HG03442 (cell line): Measurements from ENCODE around the gene LTBP2.
"Not testable (repeated sequence)": the region's sequence is repeated elsewhere in the genome, so short reads cannot be mapped to it uniquely, and the experiment has no call there.

ENCODE experiments used
- ATAC-seq: cut with Tn5 transposase; IDR thresholded peaks from one replicate; pipeline ENCODE4 v1.9.1; 2021; ENCODE audit warnings: mild to moderate bottlenecking, moderate library complexity; ENCODE audit not compliant: unreplicated experiment

Gene LTBP2

DNA sequence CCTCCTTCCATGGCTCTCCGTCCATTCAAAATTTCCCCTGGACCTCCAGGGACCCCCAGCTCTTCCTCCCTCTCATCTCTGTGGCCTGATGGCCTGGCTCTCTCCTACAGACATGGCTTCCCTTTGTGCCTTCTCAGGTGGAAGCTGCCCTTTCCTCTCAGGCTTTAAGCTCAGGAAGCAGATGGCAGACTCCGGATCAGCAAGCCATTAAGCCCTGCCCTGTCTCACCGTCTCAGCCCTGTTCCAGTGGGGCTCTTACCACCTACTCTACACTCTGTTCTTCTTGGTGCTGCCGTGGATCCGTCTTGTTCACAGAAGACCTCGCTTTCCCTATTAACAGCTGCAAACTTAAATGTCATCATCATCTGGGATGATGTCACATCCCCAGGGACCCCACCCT lies 152.1 kb downstream of the LTBP2 start:
- ATAC-seq, result no peak

DNA sequence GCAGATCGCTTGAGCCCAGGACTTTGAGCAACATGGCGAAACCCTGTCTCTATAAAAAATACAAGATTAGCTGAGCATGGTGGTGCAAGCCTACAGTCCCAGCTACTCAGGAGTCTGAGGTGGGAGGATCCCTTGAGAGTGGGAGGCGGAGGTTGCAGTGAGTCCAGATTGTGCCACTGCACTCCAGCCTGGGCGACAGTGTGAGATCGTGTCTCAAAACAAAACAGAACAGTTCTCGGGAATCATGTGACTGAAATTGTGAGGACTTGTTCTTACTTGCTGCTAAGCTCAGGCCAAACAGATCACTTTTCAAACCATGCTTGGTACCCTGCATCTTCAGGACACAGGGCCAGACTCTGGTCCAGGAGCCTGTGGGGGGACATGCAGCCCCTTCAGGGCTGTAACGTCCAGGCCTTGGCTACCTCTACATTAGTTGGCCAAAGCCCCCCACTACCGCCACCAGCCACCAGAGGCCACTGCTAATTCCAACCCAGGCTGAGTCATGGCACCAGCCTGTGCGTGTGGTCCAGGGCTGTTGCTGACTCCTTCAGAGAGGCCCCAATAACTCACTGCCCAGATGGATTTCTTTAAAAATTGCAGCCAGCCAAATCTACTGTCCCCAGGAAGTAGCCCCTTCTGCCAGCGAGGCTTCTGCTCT lies 152.6 kb downstream of the LTBP2 start:
- no peak for ATAC-seq

DNA sequence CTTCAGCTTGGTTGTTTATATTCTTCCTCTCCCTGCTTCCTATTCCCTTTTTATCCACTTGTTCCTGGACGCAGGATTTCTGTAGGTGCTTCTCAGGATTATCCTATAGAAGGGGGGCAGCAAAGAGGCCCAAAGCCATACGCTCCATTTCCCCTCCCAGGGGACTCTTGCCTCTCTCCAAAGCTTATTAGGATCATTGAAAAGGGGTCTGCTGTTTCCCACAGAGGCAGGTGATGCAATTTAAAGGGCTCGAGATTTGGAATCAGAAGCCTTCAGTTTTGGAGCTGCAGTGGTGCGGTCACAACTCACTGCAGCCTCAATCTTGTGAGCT lies 154.5 kb downstream of the LTBP2 start:
- ATAC-seq, result no peak

DNA sequence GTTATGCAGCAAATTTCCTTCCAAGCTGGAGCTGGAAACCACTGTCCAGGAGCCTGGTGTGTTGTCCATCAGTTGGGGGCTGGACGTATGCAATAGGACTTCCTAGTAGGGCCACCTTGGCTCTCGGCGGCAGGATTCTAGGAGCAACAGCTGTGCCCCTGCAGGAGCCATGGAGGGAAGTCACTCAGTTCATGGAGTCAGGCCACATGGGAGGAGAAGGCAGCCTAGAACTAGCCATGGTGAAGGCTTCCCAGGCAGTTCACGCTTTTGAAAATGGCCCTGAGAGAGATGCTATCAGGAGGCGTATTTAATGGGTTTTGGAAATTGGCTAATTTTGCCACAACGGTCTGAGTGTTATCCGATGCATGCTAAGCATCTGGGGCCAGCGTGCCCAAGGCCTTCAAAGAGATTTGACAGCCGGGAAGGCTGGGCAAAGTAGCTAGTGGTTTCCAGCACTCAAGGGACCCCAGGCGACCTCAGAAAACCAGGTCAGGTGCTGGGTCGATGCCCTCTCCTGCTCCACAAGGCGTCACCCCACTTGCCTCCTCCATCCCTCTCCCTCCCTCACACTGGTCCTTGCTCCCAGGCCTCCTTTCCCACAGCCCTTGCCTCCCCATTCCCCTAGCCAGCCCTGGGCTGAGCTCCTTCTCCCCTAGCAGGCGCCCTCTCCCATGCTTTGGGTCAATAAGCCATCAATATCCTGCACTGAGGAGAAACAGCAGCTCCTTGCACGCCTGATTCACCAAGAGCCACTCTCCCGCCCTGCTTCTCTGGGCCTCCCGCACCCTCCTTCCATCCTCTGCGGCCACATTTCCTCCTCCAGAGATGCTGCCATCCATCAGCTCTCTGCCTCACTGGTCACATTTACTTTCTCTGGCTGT lies 155.1 kb downstream of the LTBP2 start:
- no peak for ATAC-seq

DNA sequence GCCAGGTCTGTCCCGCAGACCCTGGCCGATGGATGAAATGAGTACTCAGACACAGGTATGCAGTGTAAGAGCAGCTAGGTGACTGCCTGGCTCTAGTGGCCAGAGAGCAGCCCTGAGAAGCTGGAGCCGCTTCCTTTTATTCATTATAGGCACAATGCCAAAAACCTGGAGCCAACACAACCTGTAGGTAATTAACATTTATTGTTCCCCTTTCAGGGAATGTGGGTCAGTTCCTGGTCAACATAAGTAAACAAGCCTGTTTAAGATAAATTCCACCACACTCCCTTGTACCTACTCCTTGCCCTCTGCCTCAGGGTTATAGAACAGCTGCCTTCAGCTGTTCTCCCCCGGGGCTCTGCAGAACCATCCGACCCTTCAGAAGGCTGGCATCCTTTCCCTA lies 157.6 kb downstream of the LTBP2 start:
- not testable (repeated sequence) for ATAC-seq
